Endothelial cell (in vitro differentiated cells): ENCODE results near the gene BPI. TPM values are rescaled to one million over a fixed set of nuclear protein-coding genes. Genes with fewer than 3 reads are reported as not detected.

Experiments used
- DNase-seq: peaks from one replicate; pipeline ENCODE4 v3.0.0; 2021; ENCODE audit warnings: low spot score
- H3K27ac Mint-ChIP-seq: one replicate; pipeline ENCODE4 v1.8.0; 2021; ENCODE audit warnings: mixed read lengths, inconsistent platforms; ENCODE audit not compliant: unreplicated experiment
- H3K27me3 Mint-ChIP-seq: one replicate; pipeline ENCODE4 v1.8.0; 2021; ENCODE audit warnings: mild to moderate bottlenecking, moderate library complexity, mixed read lengths, inconsistent platforms; ENCODE audit not compliant: unreplicated experiment
- H3K36me3 Mint-ChIP-seq: one replicate; pipeline ENCODE4 v1.8.0; 2021; ENCODE audit warnings: mild to moderate bottlenecking, low read depth, mixed read lengths, inconsistent platforms; ENCODE audit not compliant: unreplicated experiment
- H3K4me1 Mint-ChIP-seq: one replicate; pipeline ENCODE4 v1.8.0; 2021; ENCODE audit warnings: mild to moderate bottlenecking, mixed read lengths, inconsistent platforms; ENCODE audit not compliant: unreplicated experiment
- H3K4me3 Mint-ChIP-seq: one replicate; pipeline ENCODE4 v1.8.0; 2021; ENCODE audit warnings: mild to moderate bottlenecking, mixed read lengths, inconsistent platforms; ENCODE audit not compliant: unreplicated experiment
- H3K9me3 Mint-ChIP-seq: one replicate; pipeline ENCODE4 v1.8.0; 2021; ENCODE audit warnings: mixed read lengths, inconsistent platforms; ENCODE audit not compliant: unreplicated experiment
- total RNA-seq: library from RNA; stranded (reverse); fragmentation: NEBNext Ultra II Directional; extraction: Animal tissue kit (Norgen Biotek cat#: 25700); gene quantifications from one replicate; pipeline ENCODE4 v1.2.1, GENCODE V29; 2021; ENCODE audit not compliant: unreplicated experiment
- TF ChIP-seq, protein P1 (sequence below): fragments of 200-600 bp; sonication (generic); IDR thresholded peaks from one replicate; pipeline ENCODE4 v1.5.0; 2021; ENCODE audit warnings: antibody characterized with exemption; ENCODE audit not compliant: unreplicated experiment

Gene BPI
- total RNA-seq, 1 donor from 2014 or later: not detected

DNA sequence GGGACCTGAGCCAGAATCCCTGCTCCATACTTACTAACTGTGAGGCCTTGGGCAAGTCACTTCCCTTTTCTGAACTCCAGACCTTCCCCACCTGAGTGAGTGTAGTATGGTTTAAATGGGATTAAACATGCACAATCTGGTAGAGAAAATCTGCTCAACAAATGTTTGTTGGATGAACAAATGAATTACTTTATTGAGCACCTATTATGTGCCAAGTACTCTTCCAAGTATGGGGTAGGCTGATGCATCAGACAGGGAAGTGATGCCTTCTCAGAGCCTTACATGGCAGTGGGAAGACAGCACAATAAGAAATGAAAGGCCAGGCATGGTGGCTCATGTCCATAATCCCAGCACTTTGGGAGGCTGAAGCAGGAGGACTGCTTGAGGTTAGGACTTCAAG lies 27.3 kb downstream of the BPI start:
- no peak for DNase-seq
- Mint-ChIP-seq H3K4me3 (no peak overlapping the region), H3K36me3 (no peaks in the 10 kb centered on the region), H3K4me1 (no peaks in the 10 kb centered on the region), H3K27ac (no peak overlapping the region), H3K27me3 (no peaks in the 10 kb centered on the region), H3K9me3 (no peaks in the 10 kb centered on the region)
- TF ChIP-seq, protein P1, sequence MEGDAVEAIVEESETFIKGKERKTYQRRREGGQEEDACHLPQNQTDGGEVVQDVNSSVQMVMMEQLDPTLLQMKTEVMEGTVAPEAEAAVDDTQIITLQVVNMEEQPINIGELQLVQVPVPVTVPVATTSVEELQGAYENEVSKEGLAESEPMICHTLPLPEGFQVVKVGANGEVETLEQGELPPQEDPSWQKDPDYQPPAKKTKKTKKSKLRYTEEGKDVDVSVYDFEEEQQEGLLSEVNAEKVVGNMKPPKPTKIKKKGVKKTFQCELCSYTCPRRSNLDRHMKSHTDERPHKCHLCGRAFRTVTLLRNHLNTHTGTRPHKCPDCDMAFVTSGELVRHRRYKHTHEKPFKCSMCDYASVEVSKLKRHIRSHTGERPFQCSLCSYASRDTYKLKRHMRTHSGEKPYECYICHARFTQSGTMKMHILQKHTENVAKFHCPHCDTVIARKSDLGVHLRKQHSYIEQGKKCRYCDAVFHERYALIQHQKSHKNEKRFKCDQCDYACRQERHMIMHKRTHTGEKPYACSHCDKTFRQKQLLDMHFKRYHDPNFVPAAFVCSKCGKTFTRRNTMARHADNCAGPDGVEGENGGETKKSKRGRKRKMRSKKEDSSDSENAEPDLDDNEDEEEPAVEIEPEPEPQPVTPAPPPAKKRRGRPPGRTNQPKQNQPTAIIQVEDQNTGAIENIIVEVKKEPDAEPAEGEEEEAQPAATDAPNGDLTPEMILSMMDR: no peak

DNA sequence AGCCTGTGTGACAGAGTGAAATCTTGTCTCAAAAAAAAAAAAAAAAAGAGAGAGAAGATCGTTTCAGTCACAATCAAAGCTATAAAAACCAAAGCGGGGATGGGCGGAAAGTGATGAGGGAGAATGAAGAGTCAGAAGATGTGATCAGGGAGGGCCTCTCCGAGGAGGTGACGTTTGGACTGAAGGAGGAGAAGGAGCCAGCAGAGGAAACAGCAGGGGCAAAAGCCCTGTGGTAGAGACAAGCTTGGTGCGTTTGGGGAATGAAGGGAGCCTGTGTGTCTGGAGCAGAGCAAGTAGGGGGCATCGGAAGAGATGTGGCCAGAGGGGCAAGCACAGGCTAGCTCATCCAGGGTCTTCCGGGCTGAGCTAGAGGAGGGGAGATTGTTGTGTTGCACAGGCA lies 27.9 kb downstream of the BPI start:
- no peak overlapping the region for H3K4me3 Mint-ChIP-seq
- H3K4me1 Mint-ChIP-seq: no peaks in the 10 kb centered on the region
- no peaks in the 10 kb centered on the region for H3K9me3 Mint-ChIP-seq
- no peak overlapping the region for H3K27ac Mint-ChIP-seq
- H3K36me3 Mint-ChIP-seq: no peaks in the 10 kb centered on the region
- no peaks in the 10 kb centered on the region for H3K27me3 Mint-ChIP-seq
- DNase-seq: no peak
- TF ChIP-seq, protein P1: no peak

- TF ChIP-seq, protein P1: no peak
- DNase-seq: no peak
- Mint-ChIP-seq H3K9me3 (no peaks in the 10 kb centered on the region), H3K27me3 (no peaks in the 10 kb centered on the region), H3K27ac (no peak overlapping the region), H3K4me3 (no peak overlapping the region), H3K36me3 (peaks cover 5% of the 10 kb centered on the region), H3K4me1 (no peaks in the 10 kb centered on the region)
Observed at GRCh38 chr20:38334016-38334415, 30.1 kb downstream of the BPI start.

DNA sequence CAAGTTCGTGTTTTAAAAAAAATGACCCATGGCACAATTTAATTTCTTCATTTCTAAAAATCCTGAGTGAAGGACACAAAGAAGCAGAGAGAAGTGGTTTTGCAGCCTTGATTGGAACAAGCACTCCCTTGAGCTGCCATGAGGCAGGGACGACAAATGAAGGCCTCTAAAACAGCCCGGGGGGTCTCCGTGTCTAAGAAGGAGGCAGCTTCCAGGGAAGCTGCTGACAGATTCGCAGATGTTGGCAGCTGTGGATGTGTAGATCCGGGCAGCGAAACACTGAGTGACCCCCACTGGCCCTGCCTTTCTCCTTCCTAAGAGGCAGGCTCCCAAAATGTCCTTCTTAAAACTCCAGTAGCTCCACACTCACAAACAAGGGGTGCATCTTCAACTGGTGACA lies 32.8 kb downstream of the BPI start:
- Mint-ChIP-seq H3K36me3 (peaks cover 5% of the 10 kb centered on the region), H3K9me3 (no peaks in the 10 kb centered on the region), H3K4me3 (no peak overlapping the region), H3K27me3 (no peaks in the 10 kb centered on the region), H3K27ac (no peak overlapping the region), H3K4me1 (no peaks in the 10 kb centered on the region)
- no peak for DNase-seq
- TF ChIP-seq, protein P1: no peak

GRCh38 chr20:38337561-38338140 lies 33.7 kb downstream of the BPI start:
- H3K9me3 Mint-ChIP-seq: no peaks in the 10 kb centered on the region
- TF ChIP-seq, protein P1: peak; percentile 96
- no peaks in the 10 kb centered on the region for H3K27me3 Mint-ChIP-seq
- H3K36me3 Mint-ChIP-seq: peaks cover 5% of the 10 kb centered on the region
- no peak overlapping the region for H3K27ac Mint-ChIP-seq
- H3K4me1 Mint-ChIP-seq: no peaks in the 10 kb centered on the region
- H3K4me3 Mint-ChIP-seq: no peak overlapping the region
- DNase-seq: peak; percentile 67
